Measurements from ENCODE around the gene IFI35. TPM values are rescaled to one million over a fixed set of nuclear protein-coding genes. Genes with fewer than 3 reads are reported as not detected.

IFI35 gene
- total RNA-seq, 1 experiment from 2014 or later, result 4.7 TPM

DNA sequence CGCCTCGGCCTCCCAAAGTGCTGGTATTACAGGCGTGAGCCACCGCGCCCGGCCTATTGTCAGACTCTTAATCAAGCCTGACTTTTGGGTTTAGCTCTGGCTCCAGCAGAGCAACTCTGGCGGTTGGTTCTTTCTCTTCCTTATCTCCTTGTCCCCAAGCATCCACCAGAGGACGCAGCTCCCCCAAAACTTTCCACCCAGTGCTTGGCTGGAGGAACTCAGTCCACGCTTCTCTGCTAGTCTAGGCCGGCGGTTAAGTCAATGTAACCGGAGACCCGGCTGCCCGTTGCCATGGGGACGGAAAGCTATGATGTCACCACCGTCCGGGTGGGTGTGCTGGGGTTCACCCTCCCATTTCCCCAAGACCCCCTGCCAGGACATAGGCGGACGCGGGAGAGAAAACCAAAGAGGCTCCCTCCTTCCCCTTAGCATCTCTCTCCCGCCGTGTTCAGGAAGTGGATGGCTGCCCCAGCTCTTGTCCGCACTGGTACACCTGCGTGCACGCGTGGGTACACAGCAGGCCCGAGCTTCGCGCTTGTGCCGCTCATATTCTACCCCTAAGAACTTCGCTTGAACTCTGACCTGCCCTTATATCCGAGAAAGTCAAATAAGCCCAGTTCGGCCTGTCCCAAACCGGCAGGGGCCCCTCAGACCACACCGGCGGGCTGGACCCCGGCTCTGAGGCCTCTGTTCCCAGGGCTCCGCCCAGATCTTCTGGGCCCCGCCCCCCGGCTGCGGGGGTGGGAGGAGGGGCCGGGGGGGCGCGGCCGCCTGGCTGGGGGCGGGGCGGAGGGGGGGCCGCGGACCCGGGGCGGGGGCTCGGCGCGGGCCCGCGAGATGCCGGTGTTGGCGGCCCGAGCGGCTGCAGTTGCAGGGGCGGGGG, 18.1 kb downstream of the IFI35 start, which contains the start of gene RND2 (continued):
- TF ChIP-seq ZNF671 (CRISPR knock-in tag; IDR thresholded peaks at IDR 0.05) (no peak), ZNF423 (CRISPR knock-in tag; IDR thresholded peaks at IDR 0.05) (peak; percentile 52; the same call in 1 of the 2 replicates), GABPB1 (CRISPR knock-in tag; IDR thresholded peaks at IDR 0.05) (peak; percentile 74), ETV6 (CRISPR knock-in tag; IDR thresholded peaks at IDR 0.05) (peak; percentile 84), NR3C1 (CRISPR knock-in tag; conservative IDR thresholded peaks at IDR 0.05; ENCODE audit: low read depth) (no peak), ZNF121 (CRISPR knock-in tag; IDR thresholded peaks at IDR 0.05) (no peak), HMGA2 (CRISPR knock-in tag; IDR thresholded peaks at IDR 0.05) (0 out of 2 replicates have a peak, but pooled peaks have one; percentile 14), ZNF232 (CRISPR knock-in tag; IDR thresholded peaks at IDR 0.05) (peak; percentile 41; the same call in 1 of the 2 replicates), KAT7 (CRISPR knock-in tag; IDR thresholded peaks at IDR 0.05; ENCODE audit: borderline replicate concordance) (0 out of 2 replicates have a peak, but pooled peaks have one; percentile 33), SP1 (CRISPR knock-in tag; conservative IDR thresholded peaks at IDR 0.05) (peak; percentile 37), AR (CRISPR knock-in tag; IDR thresholded peaks at IDR 0.05) (no peak), TEAD4 (CRISPR knock-in tag; IDR thresholded peaks at IDR 0.05) (no peak)

DNA sequence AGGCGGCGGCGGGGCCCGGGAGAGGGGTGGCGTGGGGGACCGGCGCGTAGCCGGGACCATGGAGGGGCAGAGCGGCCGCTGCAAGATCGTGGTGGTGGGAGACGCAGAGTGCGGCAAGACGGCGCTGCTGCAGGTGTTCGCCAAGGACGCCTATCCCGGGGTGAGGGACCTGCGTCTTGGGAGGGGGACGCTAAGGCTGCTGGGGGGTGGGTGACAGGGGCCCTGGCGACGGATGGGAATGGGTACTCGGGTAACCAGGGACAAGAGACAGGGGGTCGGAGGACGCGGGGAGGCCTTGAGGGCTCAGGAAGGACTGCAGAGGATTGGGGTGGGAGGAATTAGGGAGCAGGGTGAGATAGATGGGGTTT, 18.7 kb downstream of the IFI35 start:
- DNase-seq (ENCODE audit: low spot score), result no peak
- Mint-ChIP-seq H3K36me3 (peaks cover 9% of the 10 kb centered on the region), H3K4me1 (peaks cover 44% of the 10 kb centered on the region), H3K9me3 (no peaks in the 10 kb centered on the region), H3K27me3 (ENCODE audit: low read depth) (peaks cover 3% of the 10 kb centered on the region; the same call in 1 of the 2 replicates), H3K27ac (no peak overlapping the region), H3K4me3 (peak overlapping the region; percentile 85)
- POLR2A ChIA-PET, result interaction anchor here (0.8 to 0.9 kb wide), 2 partner anchors 11 to 291 kb away, joined by 3 read pairs; no protein-coding TSS in a partner anchor
- ATAC-seq, result peak; percentile 2
- CTCF ChIA-PET, result interaction anchor here (1.6 to 3.0 kb wide), 4 partner anchors 16 to 187 kb away, joined by 9 to 45 read pairs (median 20); partner anchors contain the start of genes RPL27 and TMEM106A
- TF ChIP-seq ZNF121 (CRISPR knock-in tag; IDR thresholded peaks at IDR 0.05) (no peak), IRF2 (CRISPR knock-in tag; IDR thresholded peaks at IDR 0.05; ENCODE audit: borderline replicate concordance, low read depth) (0 out of 2 replicates have a peak, but pooled peaks have one; percentile 57), ZBTB21 (CRISPR knock-in tag; IDR thresholded peaks at IDR 0.05; ENCODE audit: borderline replicate concordance) (no peak), MYBL2 (CRISPR knock-in tag; IDR thresholded peaks at IDR 0.05) (no peak)

DNA sequence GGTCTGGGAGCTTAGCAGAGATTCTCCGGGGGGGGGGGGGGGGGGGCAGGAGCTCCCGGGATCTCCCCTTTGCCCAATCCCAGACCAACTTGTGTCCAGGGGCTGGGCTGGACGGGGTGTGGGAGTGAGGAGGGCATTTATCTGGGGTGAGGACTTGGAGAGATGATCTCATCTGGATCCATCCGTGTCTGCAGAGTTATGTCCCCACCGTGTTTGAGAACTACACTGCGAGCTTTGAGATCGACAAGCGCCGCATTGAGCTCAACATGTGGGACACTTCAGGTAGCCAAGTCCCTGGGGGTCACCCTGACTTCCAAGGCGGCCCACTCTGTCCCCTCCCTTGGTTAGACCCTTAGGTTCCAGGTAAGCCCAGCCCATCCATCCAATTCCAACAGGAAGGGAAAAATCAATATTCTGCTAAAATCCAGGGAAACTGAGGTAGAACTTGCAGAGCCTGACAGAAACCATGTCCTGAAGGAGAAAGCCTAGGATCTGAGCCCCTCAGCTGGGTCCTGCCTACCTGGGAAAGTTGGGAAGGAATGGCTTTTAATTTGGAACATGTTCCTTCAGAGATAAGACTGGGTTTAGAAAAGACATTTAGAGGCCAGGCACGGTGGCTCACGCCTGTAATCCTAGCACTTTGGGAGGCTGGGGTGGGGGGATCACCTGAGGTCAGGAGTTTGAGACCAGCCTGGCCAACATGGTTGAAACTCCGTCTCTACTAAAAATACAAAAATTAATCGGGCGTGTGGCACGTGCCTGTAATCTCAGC, 19.4 kb downstream of the IFI35 start:
- CTCF ChIA-PET, result interaction anchor here (0.6 to 3.0 kb wide), 3 partner anchors 15 to 508 kb away, joined by 3 to 45 read pairs (median 3); no protein-coding TSS in a partner anchor
- Mint-ChIP-seq H3K9me3 (no peaks in the 10 kb centered on the region), H3K27me3 (ENCODE audit: low read depth) (peaks cover 3% of the 10 kb centered on the region; the same call in 1 of the 2 replicates), H3K4me3 (peak overlapping the region; percentile 85), H3K36me3 (peaks cover 9% of the 10 kb centered on the region), H3K27ac (no peak overlapping the region), H3K4me1 (peaks cover 41% of the 10 kb centered on the region)
- DNase-seq (ENCODE audit: low spot score), result no peak
- TF ChIP-seq, protein P1, sequence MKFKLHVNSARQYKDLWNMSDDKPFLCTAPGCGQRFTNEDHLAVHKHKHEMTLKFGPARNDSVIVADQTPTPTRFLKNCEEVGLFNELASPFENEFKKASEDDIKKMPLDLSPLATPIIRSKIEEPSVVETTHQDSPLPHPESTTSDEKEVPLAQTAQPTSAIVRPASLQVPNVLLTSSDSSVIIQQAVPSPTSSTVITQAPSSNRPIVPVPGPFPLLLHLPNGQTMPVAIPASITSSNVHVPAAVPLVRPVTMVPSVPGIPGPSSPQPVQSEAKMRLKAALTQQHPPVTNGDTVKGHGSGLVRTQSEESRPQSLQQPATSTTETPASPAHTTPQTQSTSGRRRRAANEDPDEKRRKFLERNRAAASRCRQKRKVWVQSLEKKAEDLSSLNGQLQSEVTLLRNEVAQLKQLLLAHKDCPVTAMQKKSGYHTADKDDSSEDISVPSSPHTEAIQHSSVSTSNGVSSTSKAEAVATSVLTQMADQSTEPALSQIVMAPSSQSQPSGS (CRISPR knock-in tag; IDR thresholded peaks at IDR 0.05; ENCODE audit: borderline replicate concordance, low read depth), result no peak
- TF ChIP-seq, protein P2, sequence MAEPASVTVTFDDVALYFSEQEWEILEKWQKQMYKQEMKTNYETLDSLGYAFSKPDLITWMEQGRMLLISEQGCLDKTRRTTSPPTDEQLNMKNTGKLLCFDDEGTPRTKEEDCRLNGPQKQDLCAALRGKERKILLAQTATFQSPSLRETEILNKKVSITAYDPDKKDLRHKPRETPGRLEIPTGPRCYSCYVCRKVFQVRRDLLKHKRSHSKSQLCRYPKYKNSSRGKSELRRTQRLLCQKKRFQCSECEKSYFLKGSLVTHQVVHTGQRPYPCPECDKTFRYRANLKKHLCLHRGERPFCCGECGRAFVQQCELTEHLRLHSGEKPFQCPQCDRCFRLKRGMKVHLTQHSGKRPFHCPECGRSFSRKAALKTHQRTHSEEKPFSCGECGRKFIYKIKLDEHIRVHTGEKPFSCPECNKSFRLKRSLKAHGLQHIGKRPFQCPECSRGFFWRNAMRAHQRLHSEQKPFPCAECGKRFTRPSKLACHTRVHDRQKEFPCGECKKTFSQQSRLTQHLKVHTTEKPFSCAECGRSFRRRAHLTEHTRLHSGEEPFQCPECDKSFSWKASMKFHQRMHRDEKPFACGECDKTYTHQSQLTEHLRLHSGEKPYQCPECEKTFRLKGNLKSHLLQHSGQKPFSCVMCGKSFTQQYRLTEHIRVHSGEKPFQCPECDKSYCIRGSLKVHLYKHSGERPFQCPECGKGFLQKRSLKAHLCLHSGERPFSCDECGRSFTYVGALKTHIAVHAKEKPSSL (CRISPR knock-in tag; conservative IDR thresholded peaks at IDR 0.05), result no peak
- TF ChIP-seq ZNF317 (CRISPR knock-in tag; IDR thresholded peaks at IDR 0.05; ENCODE audit: borderline replicate concordance, low read depth), result no peak
- no peak for ATAC-seq
- POLR2A ChIA-PET, result interaction anchor here (0.6 to 0.9 kb wide), 2 partner anchors 12 to 289 kb away, joined by 3 read pairs; no protein-coding TSS in a partner anchor

All from WTC11 (cell line).